Measurements from ENCODE around the gene OR13C4. TPM values are rescaled to one million over a fixed set of nuclear protein-coding genes. Genes with fewer than 3 reads are reported as not detected.

The OR13C4 gene
- polyA plus RNA-seq, 1 experiment, result not detected

DNA sequence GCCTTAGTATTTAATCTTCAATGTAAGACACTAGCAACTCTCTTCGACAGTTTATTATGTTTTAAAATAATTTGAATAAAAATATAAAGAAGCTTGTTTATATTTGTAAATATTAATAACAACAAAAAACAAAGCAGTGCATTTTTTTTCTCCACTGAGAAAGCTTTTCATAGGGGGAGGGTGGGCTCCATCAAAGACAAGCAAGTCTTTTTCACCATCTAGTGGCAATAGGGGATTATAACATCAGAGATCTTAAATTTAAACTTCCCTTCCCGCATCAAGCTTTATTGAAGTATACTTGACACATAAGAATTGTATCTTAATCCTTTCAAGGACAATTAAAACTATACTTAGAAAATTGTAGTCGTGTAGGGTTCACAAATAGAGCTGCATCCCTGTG is 32.2 kb downstream of the OR13C4 start:
- CTCF ChIA-PET, result no interaction called here
- H3K27ac ChIP-seq (ENCODE audit: low read depth, low read length), result no peak overlapping the region
- H3K27me3 ChIP-seq (ENCODE audit: control insufficient read depth, insufficient read depth, low read length), result no peaks in the 10 kb centered on the region
- TF ChIP-seq, protein P1, sequence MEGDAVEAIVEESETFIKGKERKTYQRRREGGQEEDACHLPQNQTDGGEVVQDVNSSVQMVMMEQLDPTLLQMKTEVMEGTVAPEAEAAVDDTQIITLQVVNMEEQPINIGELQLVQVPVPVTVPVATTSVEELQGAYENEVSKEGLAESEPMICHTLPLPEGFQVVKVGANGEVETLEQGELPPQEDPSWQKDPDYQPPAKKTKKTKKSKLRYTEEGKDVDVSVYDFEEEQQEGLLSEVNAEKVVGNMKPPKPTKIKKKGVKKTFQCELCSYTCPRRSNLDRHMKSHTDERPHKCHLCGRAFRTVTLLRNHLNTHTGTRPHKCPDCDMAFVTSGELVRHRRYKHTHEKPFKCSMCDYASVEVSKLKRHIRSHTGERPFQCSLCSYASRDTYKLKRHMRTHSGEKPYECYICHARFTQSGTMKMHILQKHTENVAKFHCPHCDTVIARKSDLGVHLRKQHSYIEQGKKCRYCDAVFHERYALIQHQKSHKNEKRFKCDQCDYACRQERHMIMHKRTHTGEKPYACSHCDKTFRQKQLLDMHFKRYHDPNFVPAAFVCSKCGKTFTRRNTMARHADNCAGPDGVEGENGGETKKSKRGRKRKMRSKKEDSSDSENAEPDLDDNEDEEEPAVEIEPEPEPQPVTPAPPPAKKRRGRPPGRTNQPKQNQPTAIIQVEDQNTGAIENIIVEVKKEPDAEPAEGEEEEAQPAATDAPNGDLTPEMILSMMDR (IDR thresholded peaks at IDR 0.05; ENCODE audit: low read depth, low read length), result no peak
- POLR2A ChIA-PET, result no interaction called here
- peaks cover 17% of the 10 kb centered on the region for H3K9me3 ChIP-seq (ENCODE audit: control insufficient read depth, insufficient read depth, low read length)
- H3K4me3 ChIP-seq (ENCODE audit: low read depth, low read length), result no peak overlapping the region
- DNase-seq (ENCODE audit: low read depth, low spot score), result no peak

- TF ChIP-seq, protein P1 (IDR thresholded peaks at IDR 0.05; ENCODE audit: low read depth, low read length), result no peak
- DNase-seq (ENCODE audit: low read depth, low spot score), result no peak
- Histone ChIP-seq H3K27ac (ENCODE audit: low read depth, low read length) (no peak overlapping the region), H3K27me3 (ENCODE audit: control insufficient read depth, insufficient read depth, low read length) (no peaks in the 10 kb centered on the region), H3K9me3 (ENCODE audit: control insufficient read depth, insufficient read depth, low read length) (peaks cover 5% of the 10 kb centered on the region; the same call in 1 of the 2 replicates), H3K4me3 (ENCODE audit: low read depth, low read length) (no peak overlapping the region)
- POLR2A ChIA-PET, result no interaction called here
- CTCF ChIA-PET, result no interaction called here
Measured at GRCh38 chr9:104485014-104485413, 42.0 kb downstream of the OR13C4 start.

GRCh38 chr9:104482921-104483570 is 44.0 kb downstream of the OR13C4 start:
- no peak for DNase-seq (ENCODE audit: low read depth, low spot score)
- Histone ChIP-seq H3K4me3 (ENCODE audit: low read depth, low read length) (no peak overlapping the region), H3K9me3 (ENCODE audit: control insufficient read depth, insufficient read depth, low read length) (no peaks in the 10 kb centered on the region; the same call in 1 of the 2 replicates), H3K27me3 (ENCODE audit: control insufficient read depth, insufficient read depth, low read length) (no peaks in the 10 kb centered on the region), H3K27ac (ENCODE audit: low read depth, low read length) (no peak overlapping the region)
- ChIA-PET POLR2A (no interaction called here), CTCF (no interaction called here)
- TF ChIP-seq, protein P1 (IDR thresholded peaks at IDR 0.05; ENCODE audit: low read depth, low read length), result no peak

Other genes starting within 250 kb of the OR13C4 start
- gene OR13F1, start 22.9 kb downstream of the OR13C4 start, polyA plus RNA-seq (2011; rRNA removed), result not detected in 2 replicates
- gene OR13C3, start 9.6 kb upstream of the OR13C4 start, polyA plus RNA-seq (2011; rRNA removed), result not detected in 2 replicates
- gene OR13C8, start 42.0 kb upstream of the OR13C4 start, polyA plus RNA-seq (2011; rRNA removed), result not detected in 2 replicates
- gene OR13C5, start 72.2 kb upstream of the OR13C4 start, polyA plus RNA-seq (2011; rRNA removed), result not detected in 2 replicates
- not detected in 2 replicates for gene OR13C2, start 78.4 kb upstream of the OR13C4 start, polyA plus RNA-seq (2011; rRNA removed)
- not detected in 2 replicates for gene OR13C9, start 91.0 kb upstream of the OR13C4 start, polyA plus RNA-seq (2011; rRNA removed)
- gene OR13D1, start 167.3 kb upstream of the OR13C4 start, polyA plus RNA-seq (2011; rRNA removed), result not detected in 2 replicates
- 30.5 and 42.5 TPM in 2 replicates for gene NIPSNAP3A, start 220.5 kb upstream of the OR13C4 start, polyA plus RNA-seq (2011; rRNA removed)
- 1.4 and 1.8 TPM in 2 replicates for gene NIPSNAP3B, start 236.9 kb upstream of the OR13C4 start, polyA plus RNA-seq (2011; rRNA removed)

All from AG04450 (cell line).